WTC11 (cell line): Measurements from ENCODE around the gene NCF4.

Source experiments
- NFE2L1 ChIP-seq: sonication (generic); formaldehyde crosslinking; IDR thresholded peaks from 2 replicates; pipeline ENCODE4 v1.8.1; 2023; ENCODE audit warnings: missing genetic modification reagents
- SMAD3 ChIP-seq: sonication (generic); formaldehyde crosslinking; IDR thresholded peaks from 2 replicates; pipeline ENCODE4 v1.8.0; 2022; ENCODE audit warnings: missing genetic modification reagents, mild to moderate bottlenecking, borderline replicate concordance
- TF ChIP-seq, protein P1 (sequence below): fragments of 200-600 bp; IDR thresholded peaks from 2 replicates; pipeline ENCODE4 v1.8.0; 2022; ENCODE audit warnings: antibody characterized with exemption

GRCh38 chr22:36871669-36872081 is 10.9 kb downstream of the NCF4 start:
- no peak for TF ChIP-seq SMAD3
- TF ChIP-seq, protein P1, sequence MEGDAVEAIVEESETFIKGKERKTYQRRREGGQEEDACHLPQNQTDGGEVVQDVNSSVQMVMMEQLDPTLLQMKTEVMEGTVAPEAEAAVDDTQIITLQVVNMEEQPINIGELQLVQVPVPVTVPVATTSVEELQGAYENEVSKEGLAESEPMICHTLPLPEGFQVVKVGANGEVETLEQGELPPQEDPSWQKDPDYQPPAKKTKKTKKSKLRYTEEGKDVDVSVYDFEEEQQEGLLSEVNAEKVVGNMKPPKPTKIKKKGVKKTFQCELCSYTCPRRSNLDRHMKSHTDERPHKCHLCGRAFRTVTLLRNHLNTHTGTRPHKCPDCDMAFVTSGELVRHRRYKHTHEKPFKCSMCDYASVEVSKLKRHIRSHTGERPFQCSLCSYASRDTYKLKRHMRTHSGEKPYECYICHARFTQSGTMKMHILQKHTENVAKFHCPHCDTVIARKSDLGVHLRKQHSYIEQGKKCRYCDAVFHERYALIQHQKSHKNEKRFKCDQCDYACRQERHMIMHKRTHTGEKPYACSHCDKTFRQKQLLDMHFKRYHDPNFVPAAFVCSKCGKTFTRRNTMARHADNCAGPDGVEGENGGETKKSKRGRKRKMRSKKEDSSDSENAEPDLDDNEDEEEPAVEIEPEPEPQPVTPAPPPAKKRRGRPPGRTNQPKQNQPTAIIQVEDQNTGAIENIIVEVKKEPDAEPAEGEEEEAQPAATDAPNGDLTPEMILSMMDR = no peak
- no peak for TF ChIP-seq NFE2L1 (CRISPR knock-in tag)
